CD14-positive monocyte (primary cell): ENCODE results near the gene CDK17. TPM values are rescaled to one million over a fixed set of nuclear protein-coding genes. Genes with fewer than 3 reads are reported as not detected.
"Not testable (repeated sequence)": the region's sequence is repeated elsewhere in the genome, so short reads cannot be mapped to it uniquely, and the experiment has no call there.

ENCODE experiments used
- DNase-seq, 3 donors: peaks; one replicate each; pipeline ENCODE4 v3.0.0-alpha.2; 2011 to 2022
- H2AFZ ChIP-seq: 2 replicates; pipeline ENCODE4 v1.6.0; 2012; ENCODE audit warnings: mild to moderate bottlenecking, low read depth, low read length, inconsistent platforms; ENCODE audit not compliant: insufficient read depth, poor library complexity, severe bottlenecking
- H3K27ac ChIP-seq, 2 donors: 1 replicate in 1 of 2; 2 replicates in 1 of 2; pipeline ENCODE4 v1.5.1; 2012 to 2013; ENCODE audit warnings: low read length in 2 of 2, control low read depth in 1 of 2, inconsistent platforms in 1 of 2, low read depth in 1 of 2, mild to moderate bottlenecking in 1 of 2
- H3K27me3 ChIP-seq, 2 donors: one replicate each; pipeline versions ENCODE4 v1.6.0 to v1.6.1; 2011 to 2013; ENCODE audit warnings: low read length in 2 of 2; ENCODE audit not compliant: control insufficient read depth in 2 of 2, insufficient read depth in 2 of 2
- H3K36me3 ChIP-seq, 2 donors: replicated peaks in 1 of 2; 1 replicate in 1 of 2; 2 replicates in 1 of 2; pipeline versions ENCODE4 v1.5.1 to v1.6.1; 2012 to 2013; ENCODE audit warnings: low read length in 2 of 2, control low read depth in 1 of 2, inconsistent platforms in 1 of 2, mild to moderate bottlenecking in 1 of 2; ENCODE audit not compliant: insufficient read depth in 2 of 2, control insufficient read depth in 1 of 2
- H3K4me1 ChIP-seq, 2 donors: 1 replicate in 1 of 2; 2 replicates in 1 of 2; pipeline versions ENCODE4 v1.5.1 to v1.6.1; 2012 to 2013; ENCODE audit warnings: low read length in 2 of 2, control low read depth in 1 of 2, inconsistent platforms in 1 of 2, mild to moderate bottlenecking in 1 of 2, moderate library complexity in 1 of 2; ENCODE audit not compliant: insufficient read depth in 2 of 2, control insufficient read depth in 1 of 2
- H3K4me2 ChIP-seq: replicated peaks from 2 replicates; pipeline ENCODE3; 2012; ENCODE audit warnings: low read length, moderate library complexity, mild to moderate bottlenecking; ENCODE audit not compliant: poor library complexity, severe bottlenecking; ENCODE audit errors: extremely low read depth
- H3K4me3 ChIP-seq, 3 experiments: fragments of 200-600 bp in 1 of 3; sonication (generic) in 1 of 3; replicated peaks in 1 of 3; 1 replicate in 2 of 3; 2 replicates in 1 of 3; pipeline ENCODE4 v1.5.1; 2011 to 2013; ENCODE audit warnings: low read length in 3 of 3, mild to moderate bottlenecking in 3 of 3, control low read depth in 2 of 3, low read depth in 2 of 3, inconsistent platforms in 1 of 3, moderate library complexity in 1 of 3
- H3K79me2 ChIP-seq: 2 replicates; pipeline ENCODE4 v1.6.0; 2012; ENCODE audit warnings: mild to moderate bottlenecking, control low read depth, inconsistent platforms, low read length, moderate library complexity; ENCODE audit not compliant: insufficient read depth
- H3K9ac ChIP-seq: 2 replicates; pipeline ENCODE4 v1.6.0; 2017; ENCODE audit warnings: low read length, mild to moderate bottlenecking; ENCODE audit not compliant: insufficient read depth, poor library complexity, severe bottlenecking
- H3K9me3 ChIP-seq, 2 donors: replicated peaks in 1 of 2; 1 replicate in 1 of 2; 2 replicates in 1 of 2; pipeline versions ENCODE4 v1.5.1 to v1.6.1; 2012 to 2013; ENCODE audit warnings: low read length in 2 of 2, control low read depth in 1 of 2; ENCODE audit not compliant: control insufficient read depth in 1 of 2, insufficient read depth in 1 of 2
- H4K20me1 ChIP-seq: 2 replicates; pipeline ENCODE4 v1.6.0; 2012; ENCODE audit warnings: mild to moderate bottlenecking, low read length, control low read depth, moderate library complexity; ENCODE audit not compliant: insufficient read depth
- H3K27ac Mint-ChIP-seq, 7 donors: one replicate each; pipeline ENCODE4 v1.8.0; 2020; ENCODE audit warnings: mild to moderate bottlenecking in 7 of 7, mixed read lengths in 7 of 7, moderate library complexity in 6 of 7, inconsistent platforms in 2 of 7
- H3K27me3 Mint-ChIP-seq, 3 donors: one replicate each; pipeline ENCODE4 v1.8.0; 2021 to 2022; ENCODE audit warnings: low read depth in 3 of 3, mild to moderate bottlenecking in 3 of 3, mixed read lengths in 3 of 3, moderate library complexity in 3 of 3, inconsistent platforms in 1 of 3
- H3K36me3 Mint-ChIP-seq, 2 donors: one replicate each; pipeline ENCODE4 v1.8.0; 2020; ENCODE audit warnings: mixed read lengths in 2 of 2, inconsistent platforms in 1 of 2, mild to moderate bottlenecking in 1 of 2
- H3K4me1 Mint-ChIP-seq: one replicate; pipeline ENCODE4 v1.8.0; 2020; ENCODE audit warnings: mild to moderate bottlenecking, mixed read lengths
- H3K4me3 Mint-ChIP-seq, 2 donors: one replicate each; pipeline ENCODE4 v1.8.0; 2020; ENCODE audit warnings: mild to moderate bottlenecking in 2 of 2, mixed read lengths in 2 of 2, moderate library complexity in 1 of 2
- H3K9me3 Mint-ChIP-seq, 7 donors: one replicate each; pipeline ENCODE4 v1.8.0; 2020 to 2022; ENCODE audit warnings: mixed read lengths in 7 of 7, mild to moderate bottlenecking in 6 of 7, moderate library complexity in 6 of 7, inconsistent platforms in 2 of 7
- CTCF ChIP-seq: fragments of 200-600 bp; IDR thresholded peaks from one replicate; pipeline ENCODE4 v1.8.0; 2022; ENCODE audit warnings: antibody characterized with exemption, mild to moderate bottlenecking
- WGBS: methylation state at CpG from one replicate; pipeline ENCODE4 v1.1.5; 2013; ENCODE audit warnings: missing lambda C conversion rate; ENCODE audit not compliant: insufficient coverage; 5-methylcytosine and 5-hydroxymethylcytosine counted together
- intact Hi-C, 2 donors: fragments of 100-400 bp; cut with micrococcal nuclease; formaldehyde crosslinking; loops; one replicate each; pipeline versions ENCODE4 v1.15.0 to v1.15.1; 2023
- polyA plus RNA-seq, 3 donors: library from polyadenylated mRNA; depleted of rRNA in 1 of 3; unstranded in 2 of 3; stranded (reverse) in 1 of 3; fragments of 300-500 nt in 2 of 3; fragments of >200 nt in 1 of 3; fragmentation: Illumina TruSeq in 2 of 3; gene quantifications; 1 replicate in 2 of 3; 2 replicates in 1 of 3; pipeline ENCODE4 v1.2.3, GENCODE V29; 2012 to 2021

CDK17 gene
- polyA plus RNA-seq, 3 donors = 3.6 to 6.9 (median 6.4) TPM

- no peak overlapping the region for H3K27ac Mint-ChIP-seq
- no peak for TF ChIP-seq CTCF
Measured at GRCh38 chr12:96321941-96322340, 78.3 kb downstream of the CDK17 start.

DNA sequence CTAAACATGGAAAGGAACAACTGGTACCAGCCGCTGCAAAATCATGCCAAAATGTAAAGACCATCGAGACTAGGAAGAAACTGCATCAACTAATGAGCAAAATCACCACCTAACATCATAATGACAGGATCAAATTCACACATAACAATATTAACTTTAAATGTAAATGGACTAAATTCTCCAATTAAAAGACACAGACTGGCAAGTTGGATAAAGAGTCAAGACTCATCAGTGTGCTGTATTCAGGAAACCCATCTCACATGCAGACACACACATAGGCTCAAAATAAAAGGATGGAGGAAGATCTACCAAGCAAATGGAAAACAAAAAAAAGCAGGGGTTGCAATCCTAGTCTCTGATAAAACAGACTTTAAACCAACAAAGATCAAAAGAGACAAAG is 82.4 kb downstream of the CDK17 start:
- H3K4me2 ChIP-seq, H3K9me3 ChIP-seq, H3K4me3 ChIP-seq, H3K4me1 Mint-ChIP-seq, H3K9ac ChIP-seq, H3K79me2 ChIP-seq, H3K27ac Mint-ChIP-seq, DNase-seq, H3K9me3 Mint-ChIP-seq, H3K4me1 ChIP-seq, H3K4me3 Mint-ChIP-seq, H3K27ac ChIP-seq, H3K27me3 ChIP-seq, H3K27me3 Mint-ChIP-seq, intact Hi-C loops, H2AFZ ChIP-seq: not testable (repeated sequence)
- peaks cover 6 to 13% of the 10 kb centered on the region in 2 donors for H3K36me3 ChIP-seq
- whole genome bisulfite sequencing = no CpG with 5 or more reads among the region's 2 CpGs
- peaks cover 13 to 14% of the 10 kb centered on the region in 2 donors for H3K36me3 Mint-ChIP-seq
- H4K20me1 ChIP-seq = peaks cover 10% of the 10 kb centered on the region

More at GRCh38 chr12:96321941-96322340, 78.3 kb downstream of the CDK17 start:
- Histone ChIP-seq H2AFZ (no peak overlapping the region), H3K4me2 (no peak overlapping the region), H3K36me3 (peaks cover 17 to 37% of the 10 kb centered on the region in 2 donors), H3K27me3 (no peaks in the 10 kb centered on the region), H3K27ac (no peak overlapping the region), H4K20me1 (peaks cover 20% of the 10 kb centered on the region), H3K4me1 (no peaks in the 10 kb centered on the region), H3K4me3 (no peak overlapping the region), H3K9me3 (no peaks in the 10 kb centered on the region), H3K9ac (no peak overlapping the region), H3K79me2 (no peaks in the 10 kb centered on the region)
- WGBS = no CpG with 5 or more reads among the region's 6 CpGs
- peaks cover 0 to 4% (median 2%) of the 10 kb centered on the region in 7 donors for H3K9me3 Mint-ChIP-seq
- intact Hi-C loops = no loop called here
- peaks cover 21 to 34% of the 10 kb centered on the region in 2 donors for H3K36me3 Mint-ChIP-seq
- no peaks in the 10 kb centered on the region for H3K27me3 Mint-ChIP-seq
- no peak for DNase-seq
- no peak overlapping the region for H3K4me3 Mint-ChIP-seq
- peaks cover 2% of the 10 kb centered on the region for H3K4me1 Mint-ChIP-seq

DNA sequence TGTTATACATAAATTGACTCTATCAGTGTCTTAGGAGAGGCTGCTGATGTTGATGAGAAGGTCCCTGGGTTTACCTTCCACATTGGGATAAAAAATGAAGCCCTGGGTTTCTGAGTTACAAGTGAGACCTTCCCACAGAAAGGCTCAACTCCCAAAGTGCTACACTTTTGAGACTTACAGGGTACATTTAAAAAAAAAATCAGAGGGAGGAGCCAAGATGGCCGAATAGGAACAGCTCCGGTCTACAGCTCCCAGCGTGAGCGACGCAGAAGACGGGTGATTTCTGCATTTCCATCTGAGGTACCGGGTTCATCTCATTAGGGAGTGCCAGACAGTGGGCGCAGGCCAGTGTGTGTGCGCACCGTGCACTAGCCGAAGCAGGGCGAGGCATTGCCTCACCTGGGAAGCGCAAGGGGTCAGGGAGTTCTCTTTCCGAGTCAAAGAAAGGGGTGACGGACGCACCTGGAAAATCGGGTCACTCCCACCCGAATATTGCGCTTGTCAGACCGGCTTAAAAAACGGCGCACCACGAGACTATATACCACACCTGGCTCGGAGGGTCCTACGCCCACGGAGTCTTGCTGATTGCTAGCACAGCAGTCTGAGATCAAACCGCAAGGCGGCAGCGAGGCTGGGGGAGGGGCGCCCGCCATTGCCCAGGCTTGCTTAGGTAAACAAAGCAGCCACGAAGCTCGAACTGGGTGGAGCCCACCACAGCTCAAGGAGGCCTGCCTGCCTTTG is 84.3 kb downstream of the CDK17 start:
- intact Hi-C loops, H3K27me3 ChIP-seq, DNase-seq, H3K4me1 ChIP-seq, H3K4me1 Mint-ChIP-seq, H3K9me3 Mint-ChIP-seq, H3K27me3 Mint-ChIP-seq, H3K9ac ChIP-seq, H3K79me2 ChIP-seq, H3K9me3 ChIP-seq, H3K27ac ChIP-seq: not testable (repeated sequence)
- peaks cover 10% of the 10 kb centered on the region for H4K20me1 ChIP-seq
- H3K4me3 Mint-ChIP-seq = peak overlapping the region; percentile 82 to 86
- peak overlapping the region; percentile 12 for H3K4me2 ChIP-seq
- H3K4me3 ChIP-seq = peak overlapping the region in 1 of 3 experiments; percentile 37
- peak overlapping the region; percentile 31 for H2AFZ ChIP-seq
- H3K36me3 Mint-ChIP-seq = peaks cover 9 to 14% of the 10 kb centered on the region in 2 donors
- 40% methylated on average over 2 of the region's 33 CpGs for WGBS
- H3K36me3 ChIP-seq = peaks cover 13 to 21% of the 10 kb centered on the region in 2 donors
- peak overlapping the region in 3 of 7 donors; percentile 32 to 66 (median 61) for H3K27ac Mint-ChIP-seq
